Measurements from ENCODE around the gene ANO7. TPM values are rescaled to one million over a fixed set of nuclear protein-coding genes. Genes with fewer than 3 reads are reported as not detected.

ANO7 gene
- total and polyA plus RNA-seq, 4 donors, result 0.71 to 1.1 (median 0.86) TPM

GRCh38 chr2:241154915-241155314 is 33.6 kb upstream of the ANO7 start:
- Histone ChIP-seq H3K36me3 (ENCODE audit: control insufficient read depth in 4 of 4, insufficient read depth in 4 of 4, low read length in 4 of 4) (peaks cover 6 to 40% (median 22%) of the 10 kb centered on the region in 4 donors), H3K27ac (ENCODE audit: low read depth in 1 of 2, low read length in 1 of 2) (no peak overlapping the region), H3K4me1 (ENCODE audit: control insufficient read depth in 5 of 5, insufficient read depth in 5 of 5, low read length in 5 of 5) (peaks cover 0 to 11% (median 6%) of the 10 kb centered on the region in 5 donors), H3K9me3 (ENCODE audit: control insufficient read depth in 4 of 4, insufficient read depth in 3 of 4, low read length in 3 of 4) (no peaks in the 10 kb centered on the region), H3K27me3 (ENCODE audit: control insufficient read depth in 3 of 3, insufficient read depth in 3 of 3, low read length in 2 of 3) (no peaks in the 10 kb centered on the region), H3K4me3 (no peak overlapping the region), H3K9ac (ENCODE audit: insufficient read depth in 1 of 2, low read length in 2 of 2) (no peak overlapping the region)
- TF ChIP-seq CTCF (IDR thresholded peaks at IDR 0.05; ENCODE audit: control extremely low read depth, extremely low read depth), result no peak
- WGBS, 2 donors, result 88% methylated on average over 4 of the region's 4 CpGs
- DNase-seq (peak in 1 of 3 donors; percentile 12), ATAC-seq (ENCODE audit: insufficient read depth, low FRiP score) (no peak)

GRCh38 chr2:241155936-241156335 is 32.5 kb upstream of the ANO7 start:
- TF ChIP-seq CTCF (IDR thresholded peaks at IDR 0.05; ENCODE audit: control extremely low read depth, extremely low read depth), result no peak
- Histone ChIP-seq H3K4me1 (ENCODE audit: control insufficient read depth in 5 of 5, insufficient read depth in 5 of 5, low read length in 5 of 5) (peaks cover 0 to 11% (median 6%) of the 10 kb centered on the region in 5 donors), H3K27me3 (ENCODE audit: control insufficient read depth in 3 of 3, insufficient read depth in 3 of 3, low read length in 2 of 3) (no peaks in the 10 kb centered on the region), H3K36me3 (ENCODE audit: control insufficient read depth in 4 of 4, insufficient read depth in 4 of 4, low read length in 4 of 4) (peaks cover 6 to 45% (median 26%) of the 10 kb centered on the region in 4 donors), H3K4me3 (no peak overlapping the region), H3K27ac (ENCODE audit: low read depth in 1 of 2, low read length in 1 of 2) (no peak overlapping the region), H3K9ac (ENCODE audit: insufficient read depth in 1 of 2, low read length in 2 of 2) (no peak overlapping the region), H3K9me3 (ENCODE audit: control insufficient read depth in 4 of 4, insufficient read depth in 3 of 4, low read length in 3 of 4) (no peaks in the 10 kb centered on the region)
- WGBS, 2 donors, result 68 to 85% methylated on average over 1 of the region's 1 CpG
- ATAC-seq (ENCODE audit: insufficient read depth, low FRiP score), result no peak
- DNase-seq, result no peak

GRCh38 chr2:241156971-241157441 is 31.5 kb upstream of the ANO7 start:
- Histone ChIP-seq H3K9ac (ENCODE audit: insufficient read depth in 1 of 2, low read length in 2 of 2) (no peak overlapping the region), H3K4me1 (ENCODE audit: control insufficient read depth in 5 of 5, insufficient read depth in 5 of 5, low read length in 5 of 5) (peaks cover 0 to 6% (median 5%) of the 10 kb centered on the region in 5 donors), H3K4me3 (no peak overlapping the region), H3K36me3 (ENCODE audit: control insufficient read depth in 4 of 4, insufficient read depth in 4 of 4, low read length in 4 of 4) (peaks cover 6 to 45% (median 26%) of the 10 kb centered on the region in 4 donors), H3K27me3 (ENCODE audit: control insufficient read depth in 3 of 3, insufficient read depth in 3 of 3, low read length in 2 of 3) (no peaks in the 10 kb centered on the region), H3K27ac (ENCODE audit: low read depth in 1 of 2, low read length in 1 of 2) (no peak overlapping the region), H3K9me3 (ENCODE audit: control insufficient read depth in 4 of 4, insufficient read depth in 3 of 4, low read length in 3 of 4) (no peaks in the 10 kb centered on the region)
- no peak for DNase-seq
- ATAC-seq (ENCODE audit: insufficient read depth, low FRiP score), result no peak
- no peak for TF ChIP-seq CTCF (IDR thresholded peaks at IDR 0.05; ENCODE audit: control extremely low read depth, extremely low read depth)
- 28 to 52% methylated on average over 4 to 5 of the region's 5 CpGs for WGBS, 2 donors

All from lung (tissue), 12 donors.